Uterus (tissue), 4 donors: ENCODE data around the gene HERC3. TPM values are rescaled to one million over a fixed set of nuclear protein-coding genes. Genes with fewer than 3 reads are reported as not detected.

Experiments used
- DNase-seq, 2 donors: peaks; one replicate each; pipeline ENCODE4 v3.0.0-alpha.2; 2019 to 2020
- H3K27ac ChIP-seq, 2 donors: fragments of 200-600 bp; sonication (generic); 1 replicate in 1 of 2; 2 replicates in 1 of 2; pipeline ENCODE4 v1.5.1; 2016 to 2018
- H3K27me3 ChIP-seq, 2 donors: fragments of 200-600 bp; sonication (generic); one replicate each; pipeline ENCODE4 v1.5.1; 2018 to 2019; ENCODE audit warnings: control low read depth in 1 of 2
- H3K36me3 ChIP-seq, 2 donors: fragments of 200-600 bp; sonication (generic); one replicate each; pipeline ENCODE4 v1.5.1; 2019; ENCODE audit warnings: control low read depth in 1 of 2
- H3K4me1 ChIP-seq, 2 donors: fragments of 200-600 bp; sonication (generic); one replicate each; pipeline ENCODE4 v1.5.1; 2018 to 2019; ENCODE audit warnings: control low read depth in 1 of 2
- H3K4me3 ChIP-seq, 2 donors: fragments of 200-600 bp; sonication (generic); 1 replicate in 1 of 2; 2 replicates in 1 of 2; pipeline ENCODE4 v1.5.1; 2018 to 2019; ENCODE audit warnings: mild to moderate bottlenecking in 1 of 2
- H3K9me3 ChIP-seq, 2 donors: fragments of 200-600 bp; sonication (generic); one replicate each; pipeline ENCODE4 v1.5.1; 2019; ENCODE audit warnings: control low read depth in 1 of 2
- POLR2A ChIP-seq, 2 donors: fragments of 450-650 bp; IDR thresholded peaks; one replicate each; pipeline ENCODE4 v1.6.1; 2016; ENCODE audit warnings: antibody characterized with exemption in 2 of 2, mild to moderate bottlenecking in 1 of 2, moderate library complexity in 1 of 2
- intact Hi-C: fragments of 100-400 bp; cut with DNase I; formaldehyde crosslinking; loops from one replicate; pipeline ENCODE4 v1.15.1; 2023; ENCODE audit warnings: low total_unique reads
- total RNA-seq, 4 donors: library from RNA; depleted of rRNA in 3 of 4; stranded (reverse); fragments of >200 nt in 3 of 4; gene quantifications; one replicate each; pipeline versions ENCODE4 v1.1.0 to v1.2.4, GENCODE V29; 2014 to 2023
- TF ChIP-seq, protein P1 (sequence below), 4 experiments: fragments of 200-600 bp in 2 of 4; fragments of 450-650 bp in 2 of 4; sonication (generic) in 2 of 4; IDR thresholded peaks; one replicate each; pipeline ENCODE4 v1.5.1; 2016 to 2019; ENCODE audit warnings: antibody characterized with exemption in 4 of 4, mild to moderate bottlenecking in 2 of 4, moderate library complexity in 1 of 4
- donor health status: DM: yes; HTN: yes; CAD: no.

HERC3 gene
- total RNA-seq, 4 donors from 2014 or later: 20.6 to 54.8 (median 37.0) TPM

DNA sequence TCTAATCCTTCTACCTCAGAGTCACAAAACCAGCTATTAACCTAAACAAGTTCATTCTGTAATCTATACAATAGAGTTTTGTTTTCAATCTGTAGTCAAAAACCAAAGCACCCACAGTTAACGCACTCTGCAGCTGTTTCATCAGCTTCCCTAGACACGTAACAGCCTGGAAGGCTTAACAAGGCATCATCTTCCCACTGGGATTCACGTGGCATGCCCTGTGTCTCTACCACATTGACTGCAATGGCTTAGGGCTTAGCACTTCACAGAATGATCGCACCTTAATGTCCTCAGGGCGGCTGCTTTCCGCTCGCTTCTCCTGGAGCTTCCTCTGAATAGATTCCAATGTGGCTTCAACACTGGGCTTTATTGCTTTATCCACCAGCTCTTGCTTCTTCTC, 155.1 kb downstream of the HERC3 start:
- no peak for TF ChIP-seq POLR2A (IDR thresholded peaks at IDR 0.05)
- TF ChIP-seq, protein P1, sequence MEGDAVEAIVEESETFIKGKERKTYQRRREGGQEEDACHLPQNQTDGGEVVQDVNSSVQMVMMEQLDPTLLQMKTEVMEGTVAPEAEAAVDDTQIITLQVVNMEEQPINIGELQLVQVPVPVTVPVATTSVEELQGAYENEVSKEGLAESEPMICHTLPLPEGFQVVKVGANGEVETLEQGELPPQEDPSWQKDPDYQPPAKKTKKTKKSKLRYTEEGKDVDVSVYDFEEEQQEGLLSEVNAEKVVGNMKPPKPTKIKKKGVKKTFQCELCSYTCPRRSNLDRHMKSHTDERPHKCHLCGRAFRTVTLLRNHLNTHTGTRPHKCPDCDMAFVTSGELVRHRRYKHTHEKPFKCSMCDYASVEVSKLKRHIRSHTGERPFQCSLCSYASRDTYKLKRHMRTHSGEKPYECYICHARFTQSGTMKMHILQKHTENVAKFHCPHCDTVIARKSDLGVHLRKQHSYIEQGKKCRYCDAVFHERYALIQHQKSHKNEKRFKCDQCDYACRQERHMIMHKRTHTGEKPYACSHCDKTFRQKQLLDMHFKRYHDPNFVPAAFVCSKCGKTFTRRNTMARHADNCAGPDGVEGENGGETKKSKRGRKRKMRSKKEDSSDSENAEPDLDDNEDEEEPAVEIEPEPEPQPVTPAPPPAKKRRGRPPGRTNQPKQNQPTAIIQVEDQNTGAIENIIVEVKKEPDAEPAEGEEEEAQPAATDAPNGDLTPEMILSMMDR (IDR thresholded peaks at IDR 0.05): no peak
- H3K27me3 ChIP-seq: no peaks in the 10 kb centered on the region
- intact Hi-C loops: no loop called here
- H3K36me3 ChIP-seq: peaks cover 0 to 1% of the 10 kb centered on the region in 2 donors
- H3K4me3 ChIP-seq: no peak overlapping the region
- no peak overlapping the region for H3K27ac ChIP-seq
- no peaks in the 10 kb centered on the region for H3K9me3 ChIP-seq
- H3K4me1 ChIP-seq: no peaks in the 10 kb centered on the region
- no peak for DNase-seq

DNA sequence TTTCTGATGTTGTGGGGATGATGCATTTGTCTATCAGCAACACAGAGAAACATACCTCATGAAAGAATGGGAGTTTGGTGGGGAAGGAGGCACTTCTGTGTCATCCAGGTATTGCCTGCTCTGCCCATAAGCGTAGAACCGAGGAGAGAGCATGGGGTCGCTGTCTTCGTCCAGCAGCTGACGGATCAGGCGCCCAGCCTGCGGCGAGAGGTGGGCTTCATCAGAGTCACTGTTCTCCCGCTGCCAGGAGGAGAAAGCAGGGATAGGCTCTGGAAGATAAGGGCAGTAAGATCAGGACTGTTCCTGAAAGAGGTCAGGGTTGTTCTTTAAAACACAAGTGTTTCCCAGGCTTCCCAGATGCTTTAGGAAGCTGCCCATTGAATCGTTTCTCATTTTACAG, 158.1 kb downstream of the HERC3 start:
- peaks cover 0 to 1% of the 10 kb centered on the region in 2 donors for H3K36me3 ChIP-seq
- intact Hi-C loops: no loop called here
- no peak for TF ChIP-seq POLR2A (IDR thresholded peaks at IDR 0.05)
- TF ChIP-seq, protein P1 (IDR thresholded peaks at IDR 0.05): no peak

DNA sequence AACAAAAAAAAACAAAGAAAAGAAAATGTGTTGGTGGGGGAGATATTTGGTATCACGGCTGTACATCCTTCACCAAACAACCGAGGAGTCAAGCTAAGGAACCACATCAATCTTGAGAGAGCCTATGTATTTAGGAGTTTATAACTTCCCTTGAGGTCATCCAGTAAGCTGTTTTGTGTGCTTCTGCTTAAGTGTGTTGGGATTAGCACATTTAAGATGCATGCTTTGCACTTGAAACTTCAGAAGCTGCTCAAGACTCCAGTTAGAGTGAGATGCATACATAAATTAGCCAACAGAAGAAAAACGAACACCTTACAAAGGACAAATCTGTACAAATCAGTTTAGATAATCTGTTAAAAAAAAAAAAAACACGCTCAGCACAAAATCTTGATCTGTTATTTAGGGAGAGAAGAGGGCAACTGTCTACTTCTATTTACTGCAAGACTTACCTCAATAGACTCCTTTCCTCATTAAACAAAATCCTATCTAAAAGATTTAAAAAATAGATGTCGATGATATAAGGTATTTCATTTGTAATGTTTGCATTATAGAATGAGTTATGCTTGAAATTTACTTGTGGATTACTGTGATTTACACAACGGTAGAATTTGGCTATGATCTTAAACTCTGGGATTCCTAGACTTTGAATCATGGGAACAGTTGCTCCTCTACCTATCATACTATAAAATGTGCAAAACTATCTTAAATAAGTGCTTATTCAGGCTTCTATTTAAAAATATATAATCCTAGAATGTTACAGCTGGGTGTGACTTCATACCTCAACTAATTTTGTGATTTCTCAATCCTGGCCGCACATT, 159.2 kb downstream of the HERC3 start:
- H3K27me3 ChIP-seq: no peaks in the 10 kb centered on the region
- no peak for TF ChIP-seq POLR2A (IDR thresholded peaks at IDR 0.05)
- TF ChIP-seq, protein P1 (IDR thresholded peaks at IDR 0.05): no peak
- DNase-seq: no peak
- intact Hi-C loops: no loop called here
- H3K36me3 ChIP-seq: peaks cover 0 to 1% of the 10 kb centered on the region in 2 donors
- H3K4me1 ChIP-seq: no peaks in the 10 kb centered on the region
- no peaks in the 10 kb centered on the region for H3K9me3 ChIP-seq
- H3K4me3 ChIP-seq: no peak overlapping the region
- H3K27ac ChIP-seq: no peak overlapping the region

More for the DNA sequence above, 158.1 kb downstream of the HERC3 start:
- no peak for DNase-seq
- no peak overlapping the region for H3K4me3 ChIP-seq
- no peaks in the 10 kb centered on the region for H3K4me1 ChIP-seq
- no peaks in the 10 kb centered on the region for H3K9me3 ChIP-seq
- no peaks in the 10 kb centered on the region for H3K27me3 ChIP-seq
- H3K27ac ChIP-seq: no peak overlapping the region

DNA sequence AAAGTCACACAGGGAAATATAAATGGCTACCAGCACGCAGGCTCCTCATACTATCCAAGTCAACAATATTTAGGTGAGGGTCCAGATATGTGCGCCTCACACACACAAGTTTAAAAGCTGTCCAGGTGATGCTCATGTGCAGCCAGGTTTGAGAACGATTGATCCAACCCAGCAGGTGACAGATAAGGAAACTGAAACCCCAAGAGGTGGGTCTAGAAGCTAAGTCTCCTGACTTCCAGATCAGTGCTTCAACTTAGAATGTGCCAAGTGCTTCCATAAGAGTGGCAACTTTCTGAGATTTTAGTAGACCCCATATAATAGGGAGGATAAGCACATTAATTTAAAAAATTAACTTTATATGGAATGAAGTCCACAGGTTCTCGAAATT, 159.8 kb downstream of the HERC3 start:
- H3K36me3 ChIP-seq: no peaks in the 10 kb centered on the region
- TF ChIP-seq, protein P1 (IDR thresholded peaks at IDR 0.05): no peak
- no peak for TF ChIP-seq POLR2A (IDR thresholded peaks at IDR 0.05)
- H3K9me3 ChIP-seq: no peaks in the 10 kb centered on the region
- H3K27ac ChIP-seq: no peak overlapping the region
- H3K27me3 ChIP-seq: no peaks in the 10 kb centered on the region
- no peaks in the 10 kb centered on the region for H3K4me1 ChIP-seq
- intact Hi-C loops: no loop called here
- H3K4me3 ChIP-seq: no peak overlapping the region
- DNase-seq: no peak

DNA sequence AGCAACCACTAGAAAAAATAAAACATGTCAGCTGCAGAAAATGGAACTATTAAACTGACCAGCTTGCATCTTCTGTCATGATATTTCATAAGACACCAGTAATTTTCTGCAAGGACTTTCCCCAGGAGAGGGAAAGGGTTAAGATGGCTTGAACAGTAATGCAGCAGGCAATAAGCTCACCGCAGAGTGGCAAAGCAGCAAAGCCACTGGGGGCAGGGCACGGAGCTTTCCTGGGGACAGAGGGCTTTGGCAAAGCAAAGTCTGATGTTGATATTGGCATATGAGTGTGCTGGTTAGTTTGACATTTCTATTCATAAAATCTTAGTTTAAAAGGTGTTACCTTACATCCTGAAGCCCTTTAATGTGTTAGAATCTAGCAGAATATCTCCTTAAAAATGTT, 160.5 kb downstream of the HERC3 start:
- TF ChIP-seq POLR2A (IDR thresholded peaks at IDR 0.05): no peak
- no peak for DNase-seq
- Histone ChIP-seq H3K4me3 (no peak overlapping the region), H3K9me3 (no peaks in the 10 kb centered on the region), H3K27ac (no peak overlapping the region), H3K36me3 (no peaks in the 10 kb centered on the region), H3K4me1 (no peaks in the 10 kb centered on the region), H3K27me3 (no peaks in the 10 kb centered on the region)
- intact Hi-C loops: no loop called here
